ENCODE results near the gene NLGN4Y.

NLGN4Y gene

DNA sequence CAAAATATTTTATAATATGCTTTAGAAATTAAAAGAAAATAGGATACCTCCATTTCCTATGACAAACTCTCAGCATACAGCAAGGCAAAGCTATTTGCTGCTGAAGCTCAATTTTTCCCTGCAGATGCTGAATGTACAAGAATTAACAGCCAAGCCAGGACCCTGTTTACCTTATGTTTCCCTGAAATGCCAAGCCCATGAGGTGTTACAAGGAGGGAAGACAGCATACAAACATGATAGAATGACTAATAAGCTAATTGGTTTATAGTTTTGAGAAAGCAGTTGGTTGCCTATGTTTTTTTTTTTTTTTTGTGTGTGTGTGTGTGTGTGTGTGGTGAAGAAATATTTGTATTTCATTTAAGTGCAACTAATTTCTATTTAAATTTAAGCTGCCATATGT, 113.2 kb downstream of the NLGN4Y start:
- peak; percentile 1 for DNase-seq (ENCODE audit: low read depth)
- TF ChIP-seq, protein P1, sequence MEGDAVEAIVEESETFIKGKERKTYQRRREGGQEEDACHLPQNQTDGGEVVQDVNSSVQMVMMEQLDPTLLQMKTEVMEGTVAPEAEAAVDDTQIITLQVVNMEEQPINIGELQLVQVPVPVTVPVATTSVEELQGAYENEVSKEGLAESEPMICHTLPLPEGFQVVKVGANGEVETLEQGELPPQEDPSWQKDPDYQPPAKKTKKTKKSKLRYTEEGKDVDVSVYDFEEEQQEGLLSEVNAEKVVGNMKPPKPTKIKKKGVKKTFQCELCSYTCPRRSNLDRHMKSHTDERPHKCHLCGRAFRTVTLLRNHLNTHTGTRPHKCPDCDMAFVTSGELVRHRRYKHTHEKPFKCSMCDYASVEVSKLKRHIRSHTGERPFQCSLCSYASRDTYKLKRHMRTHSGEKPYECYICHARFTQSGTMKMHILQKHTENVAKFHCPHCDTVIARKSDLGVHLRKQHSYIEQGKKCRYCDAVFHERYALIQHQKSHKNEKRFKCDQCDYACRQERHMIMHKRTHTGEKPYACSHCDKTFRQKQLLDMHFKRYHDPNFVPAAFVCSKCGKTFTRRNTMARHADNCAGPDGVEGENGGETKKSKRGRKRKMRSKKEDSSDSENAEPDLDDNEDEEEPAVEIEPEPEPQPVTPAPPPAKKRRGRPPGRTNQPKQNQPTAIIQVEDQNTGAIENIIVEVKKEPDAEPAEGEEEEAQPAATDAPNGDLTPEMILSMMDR (conservative IDR thresholded peaks at IDR 0.05; ENCODE audit: low read depth, low read length) = no peak
- no peak overlapping the region for H3K4me3 ChIP-seq (ENCODE audit: low read depth, low read length)

GRCh38 chrY:14641853-14642252, 117.5 kb downstream of the NLGN4Y start:
- H3K4me3 ChIP-seq (ENCODE audit: low read depth, low read length) = no peak overlapping the region
- no peak for DNase-seq (ENCODE audit: low read depth)
- TF ChIP-seq, protein P1 (conservative IDR thresholded peaks at IDR 0.05; ENCODE audit: low read depth, low read length) = no peak

DNA sequence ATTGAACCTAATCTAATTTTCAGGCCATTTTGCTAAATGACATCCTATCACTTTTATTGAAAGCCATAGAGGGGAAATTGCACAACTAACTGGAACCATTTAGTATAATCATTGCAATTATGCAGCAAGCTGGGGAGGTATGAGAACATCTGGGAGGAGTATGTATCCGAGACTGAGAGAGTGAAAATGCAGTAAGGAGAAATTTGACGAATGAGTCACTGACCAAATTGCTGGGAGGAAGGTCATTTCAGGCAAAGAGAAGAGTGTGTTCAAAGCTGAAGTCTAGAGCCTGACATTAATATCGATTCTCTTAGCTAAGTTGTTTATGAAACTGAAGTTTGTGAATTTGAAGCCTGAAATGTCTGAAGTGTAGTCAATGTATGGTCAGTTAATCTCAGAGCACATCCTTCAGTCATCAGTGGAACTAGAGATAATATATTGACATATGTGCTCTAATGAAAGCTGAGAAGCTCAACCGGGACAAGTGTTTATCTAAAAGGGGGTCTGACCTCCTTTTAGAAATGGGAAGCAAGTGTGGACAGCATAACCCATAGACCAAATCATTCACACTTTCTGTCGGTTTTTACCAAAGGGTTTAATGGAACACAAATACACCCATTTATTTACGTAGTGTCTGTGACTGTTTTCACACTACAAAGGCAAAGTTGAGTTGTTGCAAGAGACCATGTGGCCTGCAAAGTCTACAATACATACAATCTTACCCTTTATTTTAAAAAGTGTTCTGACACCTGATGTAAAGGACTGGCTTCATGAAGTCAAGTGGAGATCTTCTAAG, 120.0 kb downstream of the NLGN4Y start:
- no peak overlapping the region for H3K4me3 ChIP-seq (ENCODE audit: low read depth, low read length)
- peak; percentile 77 for DNase-seq (ENCODE audit: low read depth)
- TF ChIP-seq, protein P1 (conservative IDR thresholded peaks at IDR 0.05; ENCODE audit: low read depth, low read length) = no peak

GRCh38 chrY:14679181-14679580, 154.9 kb downstream of the NLGN4Y start:
- peak; percentile 0 for DNase-seq (ENCODE audit: low read depth)
- TF ChIP-seq, protein P1 (conservative IDR thresholded peaks at IDR 0.05; ENCODE audit: low read depth, low read length) = no peak
- no peak overlapping the region for H3K4me3 ChIP-seq (ENCODE audit: low read depth, low read length)

DNA sequence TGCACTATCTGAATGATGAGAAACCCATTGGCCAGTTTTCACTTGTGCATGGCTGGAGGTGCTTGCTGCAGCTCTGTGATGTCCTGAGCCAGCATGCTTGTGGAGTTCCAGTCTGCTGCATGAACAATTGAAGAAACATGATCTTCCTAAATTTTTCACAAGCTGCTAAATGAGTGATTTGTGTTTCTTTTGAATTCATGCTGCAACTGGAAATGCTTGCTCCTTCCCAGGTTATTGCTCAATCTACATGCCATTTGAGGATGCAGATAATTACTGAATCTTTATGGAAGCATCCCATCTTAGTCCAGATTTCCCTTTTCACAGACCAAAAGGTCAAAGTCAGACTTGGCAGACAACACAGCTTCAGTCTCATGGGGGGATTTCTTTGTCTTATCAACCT, 170.2 kb downstream of the NLGN4Y start:
- no peak overlapping the region for H3K4me3 ChIP-seq (ENCODE audit: low read depth, low read length)
- TF ChIP-seq, protein P1 (conservative IDR thresholded peaks at IDR 0.05; ENCODE audit: low read depth, low read length) = no peak
- no peak for DNase-seq (ENCODE audit: low read depth)

GRCh38 chrY:14708158-14708557, 183.8 kb downstream of the NLGN4Y start:
- TF ChIP-seq, protein P1 (conservative IDR thresholded peaks at IDR 0.05; ENCODE audit: low read depth, low read length) = no peak
- DNase-seq (ENCODE audit: low read depth) = no peak
- no peak overlapping the region for H3K4me3 ChIP-seq (ENCODE audit: low read depth, low read length)

- no peak overlapping the region for H3K4me3 ChIP-seq (ENCODE audit: low read depth, low read length)
- no peak for DNase-seq (ENCODE audit: low read depth)
- TF ChIP-seq, protein P1 (conservative IDR thresholded peaks at IDR 0.05; ENCODE audit: low read depth, low read length) = no peak
These were observed 217.3 kb downstream of the NLGN4Y start for GRCh38 chrY:14741596-14741995.
